Activated T-helper 2 cell treated with anti-CD3 and anti-CD28 coated beads, Interferon-gamma antibody, Interleukin-2, Interleukin-4, amounts not matched to agents 10 μg/mL and 5 μg/mL and 100 μg/mL, durations not matched to agents 14 hours and 24 hours and 36 hours (primary cell): ENCODE measurements around the gene WARS2. TPM values are rescaled to one million over a fixed set of nuclear protein-coding genes. Genes with fewer than 3 reads are reported as not detected.
"Not testable (repeated sequence)": the region's sequence is repeated elsewhere in the genome, so short reads cannot be mapped to it uniquely, and the experiment has no call there.

ENCODE experiments used
- DNase-seq: peaks from one replicate; pipeline ENCODE4 v3.0.0; 2021; ENCODE audit warnings: low spot score
- H3K27ac Mint-ChIP-seq: one replicate; pipeline ENCODE4 v1.8.0; 2021; ENCODE audit warnings: mixed read lengths
- H3K27me3 Mint-ChIP-seq: one replicate; pipeline ENCODE4 v1.8.0; 2021; ENCODE audit warnings: low read depth, mixed read lengths
- H3K36me3 Mint-ChIP-seq: one replicate; pipeline ENCODE4 v1.8.0; 2021; ENCODE audit warnings: low read depth, mixed read lengths
- H3K4me1 Mint-ChIP-seq: one replicate; pipeline ENCODE4 v1.8.0; 2021; ENCODE audit warnings: low read depth, mixed read lengths
- H3K4me3 Mint-ChIP-seq: one replicate; pipeline ENCODE4 v1.8.0; 2021; ENCODE audit warnings: low read depth, mild to moderate bottlenecking, moderate library complexity, mixed read lengths
- H3K9me3 Mint-ChIP-seq: one replicate; pipeline ENCODE4 v1.8.0; 2021; ENCODE audit warnings: mixed read lengths
- intact Hi-C: fragments of 100-400 bp; cut with micrococcal nuclease; formaldehyde crosslinking; loops from one replicate; pipeline ENCODE4 v1.15.1; 2023
- total RNA-seq: library from RNA; stranded (reverse); gene quantifications from 2 replicates; pipeline ENCODE4 v1.2.3, GENCODE V29; 2022

The WARS2 gene
- 19.4 and 20.1 TPM in 2 replicates for total RNA-seq

DNA sequence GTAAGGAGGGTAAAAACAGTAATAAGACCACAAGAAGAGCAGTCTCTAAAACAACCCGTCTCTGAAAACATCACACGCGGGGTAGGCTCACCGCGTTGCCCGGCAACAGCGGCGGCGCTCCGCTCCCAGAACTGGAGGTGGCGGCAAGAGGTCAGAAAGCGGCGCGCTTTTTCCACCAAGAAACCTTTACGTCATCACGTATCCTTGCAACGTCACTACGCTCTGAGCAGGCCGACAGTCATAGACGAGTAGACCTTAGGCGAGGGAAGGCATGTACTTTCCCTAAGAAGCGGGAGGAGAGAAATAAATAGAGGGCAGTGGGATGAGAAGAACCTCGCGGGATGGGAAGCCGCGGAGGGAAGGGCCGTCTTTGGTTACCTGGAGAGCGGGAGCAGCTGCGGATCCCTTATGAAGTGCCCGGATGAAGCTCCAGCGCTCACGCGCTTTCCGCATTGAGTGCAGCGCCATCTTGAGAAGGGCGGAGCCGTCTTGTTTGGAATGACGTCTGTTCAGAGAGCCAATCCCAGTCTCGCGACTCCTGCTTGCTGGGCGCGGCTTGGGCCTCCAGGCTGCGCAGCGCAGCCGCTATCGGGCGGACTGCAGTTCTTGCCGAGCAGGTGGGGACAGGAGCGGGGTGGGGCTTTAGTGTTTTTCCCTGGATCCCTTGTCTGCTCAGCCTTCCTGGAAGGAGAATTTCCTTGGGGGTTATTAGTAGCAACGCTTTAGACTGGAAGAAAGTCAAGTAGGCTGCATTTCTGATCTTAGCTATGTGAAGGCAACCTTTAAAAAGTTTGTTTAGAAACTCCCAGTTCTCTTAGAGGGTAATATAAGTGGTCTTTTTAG lies at the start of gene WARS2:
TSS of gene WARS2 (minus strand) at position 477 of the 843 bp plus-strand sequence. CDS start at position 468, 9 bp downstream.
- intact Hi-C loops: no loop called here
- Mint-ChIP-seq H3K9me3 (no peaks in the 10 kb centered on the region), H3K27ac (no peak within 1 kb of the TSS), H3K36me3 (peaks cover 22% of the 10 kb centered on the region), H3K4me3 (no peak within 1 kb of the TSS), H3K27me3 (no peaks in the 10 kb centered on the region), H3K4me1 (peaks cover 24% of the 10 kb centered on the region)
- DNase-seq: peak; percentile 92

DNA sequence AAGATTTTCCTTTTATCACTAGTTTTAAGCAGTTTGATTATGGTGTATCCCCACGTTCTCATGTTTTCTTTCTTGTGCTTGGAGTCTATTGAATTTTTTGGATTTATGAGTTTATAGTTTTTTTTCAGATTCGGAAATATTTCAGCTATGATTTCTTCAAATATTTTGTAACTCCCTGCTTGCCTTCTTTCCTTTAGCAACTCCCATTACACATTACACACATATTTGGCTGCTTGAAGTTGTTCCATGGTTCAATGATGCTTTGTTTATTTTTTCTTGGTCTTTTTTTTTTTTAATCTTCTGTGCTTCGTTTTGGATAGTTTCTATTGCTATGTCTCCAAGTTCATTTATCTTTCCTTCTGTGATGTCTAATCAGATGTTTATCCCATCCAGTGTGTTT lies 48.5 kb upstream of the WARS2 start:
- no peak overlapping the region for H3K27ac Mint-ChIP-seq
- no peak for DNase-seq
- intact Hi-C loops: no loop called here
- peaks cover 17% of the 10 kb centered on the region for H3K36me3 Mint-ChIP-seq
- no peak overlapping the region for H3K4me3 Mint-ChIP-seq
- no peaks in the 10 kb centered on the region for H3K4me1 Mint-ChIP-seq
- H3K27me3 Mint-ChIP-seq: no peaks in the 10 kb centered on the region
- peaks cover 6% of the 10 kb centered on the region for H3K9me3 Mint-ChIP-seq

GRCh38 chr1:119187416-119187815 lies 47.0 kb upstream of the WARS2 start:
- intact Hi-C loops: no loop called here
- Mint-ChIP-seq H3K36me3 (peaks cover 17% of the 10 kb centered on the region), H3K4me1 (no peaks in the 10 kb centered on the region), H3K4me3 (no peak overlapping the region), H3K27ac (no peak overlapping the region), H3K27me3 (no peaks in the 10 kb centered on the region), H3K9me3 (peaks cover 6% of the 10 kb centered on the region)
- no peak for DNase-seq

GRCh38 chr1:119186471-119186870 lies 46.0 kb upstream of the WARS2 start:
- DNase-seq: no peak
- H3K27ac Mint-ChIP-seq: no peak overlapping the region
- peaks cover 6% of the 10 kb centered on the region for H3K9me3 Mint-ChIP-seq
- no peaks in the 10 kb centered on the region for H3K4me1 Mint-ChIP-seq
- intact Hi-C loops: no loop called here
- H3K27me3 Mint-ChIP-seq: no peaks in the 10 kb centered on the region
- peaks cover 21% of the 10 kb centered on the region for H3K36me3 Mint-ChIP-seq
- H3K4me3 Mint-ChIP-seq: no peak overlapping the region

DNA sequence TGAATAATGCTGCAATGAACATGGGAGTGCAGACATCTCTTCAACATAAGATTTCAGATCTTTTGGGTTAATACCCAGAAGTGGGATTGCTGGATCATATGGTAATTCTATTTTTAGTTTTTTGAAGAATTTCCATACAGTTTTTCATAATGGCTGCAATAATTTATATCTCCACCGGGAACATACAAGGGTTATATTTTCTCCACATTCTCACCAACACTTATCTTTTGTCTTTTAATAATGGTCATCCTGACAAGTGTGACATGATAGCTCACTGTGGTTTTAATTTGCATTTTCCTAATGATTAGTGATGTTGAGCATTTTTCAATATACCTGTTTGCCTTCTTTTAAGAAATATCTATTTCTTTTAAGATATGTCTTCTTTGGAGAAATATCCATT lies 44.5 kb upstream of the WARS2 start:
- no peaks in the 10 kb centered on the region for H3K27me3 Mint-ChIP-seq
- H3K9me3 Mint-ChIP-seq: peaks cover 6% of the 10 kb centered on the region
- peaks cover 20% of the 10 kb centered on the region for H3K36me3 Mint-ChIP-seq
- no peak overlapping the region for H3K4me3 Mint-ChIP-seq
- intact Hi-C loops: no loop called here
- H3K27ac Mint-ChIP-seq: no peak overlapping the region
- H3K4me1 Mint-ChIP-seq: no peaks in the 10 kb centered on the region
- DNase-seq: no peak

- intact Hi-C loops: no loop called here
- Mint-ChIP-seq H3K4me1 (no peaks in the 10 kb centered on the region), H3K9me3 (peaks cover 8% of the 10 kb centered on the region), H3K27me3 (no peaks in the 10 kb centered on the region), H3K36me3 (peaks cover 30% of the 10 kb centered on the region), H3K27ac (no peak overlapping the region), H3K4me3 (no peak overlapping the region)
- no peak for DNase-seq
Observed at GRCh38 chr1:119181218-119181617, 40.8 kb upstream of the WARS2 start.

DNA sequence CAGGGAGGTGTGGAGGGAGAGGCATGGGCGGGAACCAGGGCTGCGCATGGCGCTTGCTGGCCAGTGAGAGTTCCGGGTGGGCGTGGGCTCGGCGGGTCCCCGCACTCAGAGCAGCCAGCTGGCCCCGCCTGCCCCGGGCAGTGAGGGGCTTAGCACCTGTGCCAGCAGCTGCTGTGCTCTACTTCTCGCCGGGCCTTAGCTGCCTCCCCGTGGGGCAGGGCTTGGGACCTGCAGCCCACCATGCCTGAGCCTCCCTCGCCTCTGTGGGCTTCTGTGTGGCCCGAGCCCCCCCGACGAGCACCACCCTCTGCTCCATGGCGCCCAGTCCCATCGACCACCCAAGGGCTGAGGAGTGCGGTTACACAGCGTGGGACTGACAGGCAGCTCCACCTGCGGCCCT lies 38.6 kb upstream of the WARS2 start:
- H3K9me3 Mint-ChIP-seq: peaks cover 8% of the 10 kb centered on the region
- intact Hi-C loops: no loop called here
- H3K27ac Mint-ChIP-seq: no peak overlapping the region
- no peak overlapping the region for H3K4me3 Mint-ChIP-seq
- peaks cover 38% of the 10 kb centered on the region for H3K36me3 Mint-ChIP-seq
- no peaks in the 10 kb centered on the region for H3K4me1 Mint-ChIP-seq
- no peaks in the 10 kb centered on the region for H3K27me3 Mint-ChIP-seq
- no peak for DNase-seq

DNA sequence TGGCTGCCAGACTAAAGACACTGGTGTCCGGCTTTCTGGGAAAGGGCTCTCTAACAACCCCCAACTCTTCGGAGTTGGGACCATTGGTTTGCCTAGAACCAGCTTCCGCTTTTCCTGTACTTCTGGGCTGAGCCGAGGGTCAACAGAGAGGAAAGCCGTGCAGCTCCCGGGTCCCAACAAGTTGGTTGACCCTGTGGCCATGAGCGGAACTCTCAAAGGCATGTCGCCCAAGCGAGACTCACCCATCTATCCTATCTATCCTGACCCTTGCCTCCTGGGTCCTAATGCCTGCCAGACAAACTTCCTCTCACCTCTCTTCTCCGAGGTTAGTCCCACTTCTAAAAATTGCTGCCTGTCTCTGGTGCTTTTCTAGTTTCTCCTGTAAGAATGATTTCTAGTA lies 32.5 kb upstream of the WARS2 start:
- H3K4me1 Mint-ChIP-seq, H3K27ac Mint-ChIP-seq, H3K27me3 Mint-ChIP-seq, DNase-seq, intact Hi-C loops, H3K4me3 Mint-ChIP-seq, H3K9me3 Mint-ChIP-seq: not testable (repeated sequence)
- H3K36me3 Mint-ChIP-seq: peaks cover 54% of the 10 kb centered on the region

GRCh38 chr1:119171381-119172010 lies 31.0 kb upstream of the WARS2 start:
- H3K9me3 Mint-ChIP-seq, H3K4me3 Mint-ChIP-seq, H3K4me1 Mint-ChIP-seq, H3K27ac Mint-ChIP-seq, intact Hi-C loops, DNase-seq, H3K27me3 Mint-ChIP-seq: not testable (repeated sequence)
- H3K36me3 Mint-ChIP-seq: peaks cover 55% of the 10 kb centered on the region

- H3K27me3 Mint-ChIP-seq: no peaks in the 10 kb centered on the region
- H3K9me3 Mint-ChIP-seq: no peaks in the 10 kb centered on the region
- intact Hi-C loops: no loop called here
- H3K4me1 Mint-ChIP-seq: no peaks in the 10 kb centered on the region
- no peak overlapping the region for H3K27ac Mint-ChIP-seq
- DNase-seq: no peak
- no peak overlapping the region for H3K4me3 Mint-ChIP-seq
- H3K36me3 Mint-ChIP-seq: peaks cover 46% of the 10 kb centered on the region
Observed at GRCh38 chr1:119163396-119163795, 22.9 kb upstream of the WARS2 start.

DNA sequence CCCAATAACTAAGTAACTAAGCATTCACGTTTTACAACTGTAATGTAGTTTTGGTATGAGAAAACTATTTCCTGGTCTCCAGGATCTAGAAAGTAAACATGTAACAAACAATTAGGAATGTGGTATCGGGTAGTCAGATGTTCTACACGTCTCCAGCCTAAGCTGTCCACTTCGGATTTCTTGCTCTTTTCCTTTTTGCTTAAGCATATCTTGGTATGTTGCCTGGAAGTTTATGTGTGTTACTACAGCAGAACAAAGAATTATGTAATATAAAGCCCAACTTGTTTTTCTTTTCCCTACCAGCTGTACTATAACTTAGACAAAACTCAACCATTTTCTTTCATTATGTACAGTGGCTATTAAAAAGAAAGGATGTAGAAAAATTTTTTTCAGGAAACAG lies 20.4 kb upstream of the WARS2 start:
- Mint-ChIP-seq H3K27me3 (no peaks in the 10 kb centered on the region), H3K36me3 (peaks cover 53% of the 10 kb centered on the region), H3K27ac (no peak overlapping the region), H3K4me3 (no peak overlapping the region), H3K9me3 (no peaks in the 10 kb centered on the region), H3K4me1 (no peaks in the 10 kb centered on the region)
- no peak for DNase-seq
- intact Hi-C loops: no loop called here

GRCh38 chr1:119160409-119160808 lies 20.0 kb upstream of the WARS2 start:
- no peaks in the 10 kb centered on the region for H3K4me1 Mint-ChIP-seq
- intact Hi-C loops: no loop called here

DNA sequence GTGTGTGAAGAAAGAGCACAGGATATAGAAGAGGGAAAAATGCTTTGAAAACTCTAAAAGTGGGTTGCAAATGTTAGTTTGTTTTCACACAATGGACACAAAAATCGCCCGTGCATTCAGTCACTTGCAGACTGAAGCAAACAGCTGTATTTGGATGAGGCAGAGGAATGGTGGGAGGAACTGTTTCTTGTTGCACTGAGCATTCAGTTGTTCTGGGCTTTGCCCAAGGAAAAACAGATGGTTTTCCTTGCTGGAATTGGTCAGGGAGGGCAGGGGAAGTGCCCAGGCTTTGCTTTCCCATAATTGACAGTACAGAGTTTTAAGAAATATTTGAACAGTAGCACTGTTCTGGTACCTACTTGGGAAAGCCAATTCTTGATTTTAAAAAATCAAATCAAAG lies 19.5 kb upstream of the WARS2 start:
- no peak overlapping the region for H3K4me3 Mint-ChIP-seq
- no peak overlapping the region for H3K27ac Mint-ChIP-seq
- H3K4me1 Mint-ChIP-seq: no peaks in the 10 kb centered on the region
- H3K36me3 Mint-ChIP-seq: peaks cover 56% of the 10 kb centered on the region
- no peaks in the 10 kb centered on the region for H3K9me3 Mint-ChIP-seq
- intact Hi-C loops: no loop called here
- no peak for DNase-seq
- no peaks in the 10 kb centered on the region for H3K27me3 Mint-ChIP-seq

More at GRCh38 chr1:119160409-119160808, 20.0 kb upstream of the WARS2 start:
- DNase-seq: no peak
- Mint-ChIP-seq H3K4me3 (no peak overlapping the region), H3K36me3 (peaks cover 56% of the 10 kb centered on the region), H3K9me3 (no peaks in the 10 kb centered on the region), H3K27ac (no peak overlapping the region), H3K27me3 (no peaks in the 10 kb centered on the region)
